GM19395 (cell line): Measurements from ENCODE around the gene C5orf58.
A peak's percentile ranks its signal among the peaks of the same experiment; 100 is the strongest.

Experiments used
- ATAC-seq: cut with Tn5 transposase; IDR thresholded peaks from one replicate; pipeline ENCODE4 v1.9.1; 2021; ENCODE audit warnings: mild to moderate bottlenecking, moderate library complexity; ENCODE audit not compliant: unreplicated experiment

C5orf58 gene

DNA sequence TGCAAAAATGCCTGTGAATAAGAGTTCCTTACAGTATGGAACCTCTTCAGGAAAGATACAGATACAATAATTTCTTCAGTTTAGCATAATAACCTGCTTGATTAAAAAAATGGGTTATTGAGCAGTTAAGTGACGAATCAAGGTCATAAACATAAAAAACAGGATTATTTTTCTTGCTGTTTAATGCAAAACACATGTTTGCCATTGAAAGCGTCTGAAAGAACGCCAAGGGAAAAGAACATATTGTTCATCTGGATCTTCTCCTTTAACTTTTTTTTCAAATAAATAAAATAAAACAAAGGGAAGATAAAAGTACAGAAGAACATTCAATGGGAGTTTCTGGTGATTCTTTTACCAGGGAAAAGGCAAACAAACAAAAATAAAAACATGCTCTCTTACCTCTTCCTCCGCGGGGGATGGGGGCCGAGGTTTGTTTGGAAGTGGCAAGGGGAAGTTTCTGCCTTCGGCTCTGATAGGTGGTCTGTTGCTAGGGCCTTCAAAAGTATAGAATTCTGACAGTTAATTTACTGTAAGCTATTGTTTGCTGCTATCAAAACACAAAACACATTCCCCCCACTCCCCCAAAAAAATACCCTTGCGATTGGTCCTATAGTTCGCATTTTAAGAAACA lies 20.1 kb downstream of the C5orf58 start:
- ATAC-seq: no peak

GRCh38 chr5:170254056-170254455 lies 21.3 kb downstream of the C5orf58 start:
- peak; percentile 97 for ATAC-seq

- no peak for ATAC-seq
Observed at GRCh38 chr5:170256571-170256970, 23.8 kb downstream of the C5orf58 start.

DNA sequence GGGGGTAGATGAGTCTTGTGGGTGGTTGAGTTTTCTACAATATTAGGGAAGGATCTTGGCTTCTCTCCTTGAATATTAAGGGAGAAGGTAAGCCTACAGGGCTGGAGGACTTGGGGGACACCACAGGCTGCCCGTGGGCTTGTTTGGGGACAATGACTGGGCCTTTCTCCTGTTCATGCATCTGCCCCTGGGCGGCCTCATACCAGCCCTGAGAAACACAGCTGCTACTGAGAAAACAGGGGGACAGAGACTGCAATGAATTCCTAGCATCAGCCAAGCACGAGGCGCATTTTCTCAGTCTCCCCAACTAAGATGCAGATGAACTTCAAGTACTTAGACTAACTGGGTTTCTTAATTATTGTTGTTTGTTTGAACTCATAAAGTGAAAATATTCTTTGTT lies 24.6 kb downstream of the C5orf58 start:
- ATAC-seq: no peak

- no peak for ATAC-seq
Observed at GRCh38 chr5:170261528-170262043, 28.8 kb downstream of the C5orf58 start.

DNA sequence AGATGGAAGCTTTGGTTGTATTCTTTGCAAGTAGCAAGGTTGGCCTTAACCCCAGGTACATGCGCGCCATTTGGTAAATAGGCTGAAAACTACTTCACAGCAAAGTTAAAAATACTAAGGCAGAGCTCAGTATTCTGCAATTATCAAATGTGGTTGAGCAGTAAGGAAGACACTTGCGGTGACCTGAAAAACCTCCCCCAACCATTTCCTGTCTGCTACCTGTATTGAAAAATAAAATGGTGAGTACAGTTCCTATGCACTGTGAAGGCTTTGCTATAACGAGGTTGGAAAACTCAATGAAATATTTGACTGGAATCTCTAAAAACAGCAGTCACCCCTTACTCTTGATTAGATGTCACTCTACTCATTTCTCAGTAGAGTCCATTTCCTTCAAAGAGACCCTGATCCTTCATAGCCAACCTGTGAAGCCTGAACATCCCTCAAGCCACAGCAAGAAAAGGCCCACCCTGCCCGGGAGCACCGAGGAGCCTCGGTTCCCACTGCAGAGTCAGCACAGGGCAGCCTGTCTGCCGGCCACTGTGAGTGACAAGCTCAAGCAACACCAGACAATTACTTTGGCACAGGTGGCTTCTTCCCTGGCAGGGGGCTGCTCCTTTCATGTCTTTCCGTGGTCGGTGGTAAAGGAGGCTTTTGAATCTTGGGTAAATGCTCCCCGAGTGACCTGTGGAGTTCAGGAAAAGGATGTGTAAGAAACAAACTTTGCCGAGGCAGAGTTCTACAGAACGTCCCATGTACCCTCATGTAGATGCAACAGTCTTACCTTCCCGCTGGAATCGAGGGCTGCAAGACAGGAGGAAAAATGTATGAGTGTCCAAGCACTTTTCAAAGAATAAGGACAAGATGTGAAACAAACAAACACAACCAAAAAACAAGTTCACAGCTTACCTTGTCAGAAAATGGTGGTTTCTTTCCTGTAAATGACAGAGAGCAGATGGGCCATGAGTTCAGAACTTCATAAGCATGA lies 29.6 kb downstream of the C5orf58 start:
- no peak for ATAC-seq

DNA sequence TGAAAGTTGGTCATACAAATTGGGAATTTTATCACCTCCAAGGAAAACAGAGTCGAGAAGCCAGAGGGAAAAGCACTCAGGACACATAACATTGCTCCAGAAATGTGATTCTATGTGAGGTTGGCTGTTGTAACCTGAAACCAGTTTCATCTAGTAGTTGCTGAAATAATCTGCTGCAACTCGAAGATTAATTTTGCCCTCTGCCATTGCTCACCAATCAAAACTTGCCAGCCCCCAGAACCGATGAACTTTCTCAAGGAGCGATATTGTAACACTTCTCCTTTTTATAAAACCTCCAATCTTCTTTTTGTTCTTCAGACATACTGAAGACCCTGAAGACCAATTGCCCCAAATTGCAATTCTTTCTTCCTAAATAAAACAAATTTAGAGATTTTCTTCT lies 31.1 kb downstream of the C5orf58 start:
- no peak for ATAC-seq

DNA sequence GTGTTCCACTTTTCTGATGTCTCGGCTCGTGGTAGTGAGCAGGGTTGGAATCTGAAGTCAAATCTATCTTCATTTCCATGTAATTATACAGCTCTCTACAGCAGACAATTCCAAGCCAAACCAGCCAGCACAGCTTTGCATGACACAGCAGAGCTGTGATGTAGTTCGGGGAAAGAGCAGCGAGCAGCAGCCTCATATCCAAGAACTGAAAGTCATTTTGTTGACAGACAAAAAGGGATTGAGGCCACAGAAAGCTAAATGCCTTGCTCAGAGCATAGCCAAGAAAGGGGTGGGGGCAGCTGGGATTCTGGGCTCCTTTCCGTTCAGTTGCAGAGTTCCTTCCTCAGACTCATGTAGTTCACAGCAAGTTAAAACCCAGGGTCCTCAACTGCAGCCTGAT lies 32.7 kb downstream of the C5orf58 start:
- ATAC-seq: no peak

GRCh38 chr5:170266570-170267381 lies 34.0 kb downstream of the C5orf58 start:
- ATAC-seq: no peak

DNA sequence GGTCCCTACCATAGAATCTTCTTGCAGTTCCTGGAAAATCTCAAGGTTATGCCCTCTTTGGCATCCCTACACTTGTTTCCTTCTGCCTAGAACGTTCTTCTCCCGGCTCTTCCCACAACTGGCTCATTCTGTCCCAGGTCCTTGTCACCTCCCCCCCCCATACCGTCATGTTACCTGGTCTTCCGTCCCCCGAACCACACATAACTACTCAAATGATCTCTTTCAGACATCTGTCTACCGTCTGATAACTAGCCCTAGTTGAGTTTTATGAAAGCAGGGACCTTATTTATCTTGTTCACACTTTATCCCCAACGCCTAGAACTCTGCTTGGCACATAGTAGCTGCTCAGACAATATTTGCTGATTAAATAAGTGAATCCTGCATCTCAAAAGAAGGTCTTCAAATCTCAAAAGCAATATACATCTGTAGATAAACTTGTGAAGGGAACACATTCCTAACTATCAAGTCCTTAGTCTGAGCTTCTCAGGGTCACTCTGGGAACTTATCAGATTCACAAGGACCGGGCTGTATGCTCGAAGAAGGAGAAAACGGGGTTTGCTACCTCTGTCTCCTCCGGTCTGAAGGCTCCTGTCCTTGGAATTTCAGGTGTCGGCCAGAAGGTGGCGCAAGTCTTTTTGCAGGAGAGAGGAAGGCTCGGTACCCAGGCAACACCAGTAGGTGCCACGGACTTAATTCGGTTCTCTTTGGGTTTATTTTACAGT lies 34.8 kb downstream of the C5orf58 start:
- ATAC-seq: peak; percentile 92

DNA sequence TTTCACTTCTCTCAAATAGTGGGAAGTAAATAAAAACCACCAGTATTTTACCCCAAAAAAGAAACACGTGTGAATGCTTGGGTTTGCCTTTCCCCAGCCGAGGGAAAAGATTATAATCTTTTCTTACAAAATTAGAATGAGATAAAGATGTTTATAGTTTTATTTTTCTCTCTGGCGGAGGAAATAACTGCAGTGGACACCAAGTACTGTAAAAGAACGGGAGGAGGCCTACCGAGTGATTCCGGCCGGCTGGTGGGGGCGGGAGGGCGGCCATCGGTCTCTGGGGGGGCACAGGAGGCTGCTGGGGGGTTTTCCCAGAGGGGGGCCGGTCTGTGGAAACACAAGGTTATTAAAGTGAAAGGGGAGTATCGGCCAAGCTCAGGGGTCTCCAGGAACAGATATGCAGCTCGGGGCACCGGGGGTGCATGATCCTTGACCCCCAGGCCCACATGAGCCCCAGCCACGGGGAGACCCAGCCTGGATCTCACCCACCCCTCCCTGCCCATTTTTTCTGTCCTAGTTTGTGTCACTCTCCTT lies 35.4 kb downstream of the C5orf58 start:
- ATAC-seq: no peak

- ATAC-seq: no peak
Observed at GRCh38 chr5:170268884-170269283, 36.1 kb downstream of the C5orf58 start.

- ATAC-seq: no peak
Observed at GRCh38 chr5:170269579-170269978, 36.8 kb downstream of the C5orf58 start.

DNA sequence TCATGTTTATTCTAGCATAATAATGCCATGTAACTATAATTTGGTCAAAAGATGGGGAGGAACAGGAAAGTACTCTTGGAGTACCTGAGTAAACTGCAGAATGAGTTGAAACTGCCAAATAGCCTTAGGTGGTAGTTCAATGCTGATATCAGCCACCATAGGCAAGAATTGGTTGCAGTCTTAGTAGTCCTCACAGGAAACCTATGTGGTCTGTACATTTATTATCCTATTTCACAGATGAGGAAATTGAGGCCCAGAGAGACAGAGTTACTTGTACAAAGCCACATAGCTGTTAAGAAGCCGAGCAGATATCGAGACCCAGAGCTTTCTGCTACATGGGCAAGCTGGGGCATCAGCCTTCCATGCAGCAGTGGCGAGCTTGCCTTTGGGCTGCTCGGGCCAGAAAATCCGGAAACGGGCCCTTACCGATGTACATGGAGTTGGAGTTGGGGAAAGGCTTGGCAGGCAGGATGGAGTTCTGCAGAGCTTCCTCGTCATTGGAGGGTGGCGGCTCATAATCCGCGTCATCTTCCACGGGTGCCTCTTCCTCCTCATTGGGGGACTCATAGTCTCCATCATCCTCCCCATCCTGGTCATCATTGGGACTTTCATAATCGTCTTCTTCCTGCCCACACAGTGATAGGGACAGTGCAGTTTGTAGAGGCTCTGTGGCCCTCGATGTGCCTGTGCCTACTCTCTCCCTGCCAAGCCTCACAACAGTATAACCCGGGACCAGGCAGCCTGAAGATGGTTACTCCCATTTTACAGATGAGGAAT lies 37.7 kb downstream of the C5orf58 start:
- ATAC-seq: no peak

DNA sequence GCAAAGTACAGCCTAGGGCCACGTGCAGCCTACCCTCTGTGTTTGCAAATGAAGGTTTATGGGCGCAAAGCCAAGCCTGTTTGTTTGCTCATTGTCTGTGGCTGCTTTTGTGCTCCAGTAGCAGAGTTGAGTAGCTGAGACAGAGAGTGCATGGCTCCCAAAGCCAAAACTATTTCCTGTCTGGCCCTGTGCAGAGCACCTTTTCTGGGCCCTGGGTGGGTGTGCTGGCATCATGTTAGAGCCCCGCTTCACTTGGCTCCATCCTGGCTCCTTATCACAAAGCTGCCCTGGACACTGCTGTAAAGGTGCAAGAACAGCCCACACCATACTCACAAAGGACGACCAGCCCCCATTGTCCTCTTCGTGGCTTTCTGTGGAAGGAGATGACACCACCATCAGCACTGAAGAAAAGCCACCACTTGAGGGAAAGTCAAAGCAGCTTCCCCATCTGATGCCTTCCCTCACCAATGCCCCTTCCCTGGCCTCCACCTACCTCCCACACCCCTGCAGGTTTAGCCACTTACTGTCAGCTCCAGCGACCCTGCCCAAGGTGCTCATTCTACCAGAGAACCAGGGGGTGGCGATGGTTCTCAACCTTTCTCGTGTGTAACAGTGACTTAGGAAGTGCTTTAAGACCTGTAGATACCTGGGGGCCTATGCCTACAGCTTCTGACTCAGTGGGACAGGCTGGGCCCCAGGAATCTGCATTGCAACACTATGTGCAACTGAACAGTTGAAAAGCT lies 41.4 kb downstream of the C5orf58 start:
- ATAC-seq: no peak

DNA sequence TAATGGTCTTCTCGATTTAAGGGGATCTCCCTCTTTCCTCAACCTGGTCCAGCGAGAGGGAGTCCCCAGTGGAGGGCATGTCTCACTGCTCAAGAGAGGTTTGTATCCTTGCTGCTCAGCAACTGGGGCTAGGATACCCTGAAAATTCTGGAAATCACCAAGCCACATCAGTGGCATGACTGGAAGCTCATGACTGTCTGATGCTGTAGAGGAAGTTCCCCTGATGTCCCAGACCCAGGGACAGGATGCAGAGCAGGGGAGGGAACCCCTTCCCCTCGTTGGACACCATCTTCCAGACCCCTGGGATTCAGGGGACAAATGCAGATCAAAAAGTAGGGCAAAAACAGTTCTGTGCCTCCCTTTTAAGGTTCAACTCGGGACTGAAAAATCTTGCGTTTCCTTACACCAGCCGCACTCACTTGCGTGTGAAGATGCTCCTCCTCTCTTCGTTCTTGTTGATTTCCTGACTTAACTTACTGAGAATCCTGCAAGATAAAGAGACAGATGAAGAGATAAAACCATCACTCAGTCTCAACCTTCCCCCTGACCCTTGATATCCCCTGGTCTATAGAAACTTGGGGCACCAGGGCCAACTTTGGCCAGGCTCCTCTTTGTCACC lies 42.7 kb downstream of the C5orf58 start:
- no peak for ATAC-seq

DNA sequence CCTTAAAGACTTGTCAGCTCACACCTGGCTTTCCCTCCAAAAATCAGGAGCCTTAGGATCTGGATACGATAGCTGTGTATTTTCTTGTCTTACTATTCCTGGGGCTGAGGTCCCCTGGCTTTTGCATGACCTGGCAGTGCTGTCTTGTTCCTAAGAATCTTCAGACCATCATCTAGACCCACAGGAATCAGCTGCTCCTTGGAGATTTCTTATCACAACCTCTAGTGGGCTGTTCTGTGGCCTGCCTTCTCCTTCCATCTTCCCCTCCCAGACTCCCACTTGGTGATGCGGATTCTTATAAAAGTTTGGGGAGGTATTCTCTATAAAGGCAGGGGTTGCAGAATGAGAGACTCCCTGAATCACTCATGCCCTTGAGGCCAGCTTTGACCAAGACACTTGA lies 43.4 kb downstream of the C5orf58 start:
- no peak for ATAC-seq

DNA sequence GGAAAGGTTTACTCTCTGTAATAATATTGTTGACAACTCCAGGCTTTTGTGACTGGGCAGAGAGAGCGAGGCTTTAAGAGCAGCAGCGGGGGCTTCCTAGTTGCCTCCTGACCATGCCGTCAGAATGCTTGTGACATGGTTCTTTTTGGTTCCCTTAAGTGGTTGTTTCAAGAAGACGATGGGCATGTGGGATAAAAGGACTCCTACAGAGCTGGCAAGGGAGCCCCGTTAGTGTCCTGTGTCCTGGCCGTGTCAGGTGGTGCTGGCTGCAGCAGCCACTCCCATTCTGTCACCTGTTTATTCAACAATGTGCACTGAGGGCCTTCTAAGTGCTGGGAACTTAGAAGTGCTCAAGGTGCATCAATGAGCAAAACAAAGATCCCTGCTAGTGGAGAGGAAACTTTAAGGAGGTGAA lies 45.1 kb downstream of the C5orf58 start:
- ATAC-seq: no peak
